NCI-H2171 (cell line): ENCODE measurements around the gene CRELD1.
"Not testable (repeated sequence)": the region's sequence is repeated elsewhere in the genome, so short reads cannot be mapped to it uniquely, and the experiment has no call there.

Source experiments
- DNase-seq: peaks from one replicate; lab custom pipeline; 2025; lab: John Stamatoyannopoulos, UW

The CRELD1 gene, protein sequence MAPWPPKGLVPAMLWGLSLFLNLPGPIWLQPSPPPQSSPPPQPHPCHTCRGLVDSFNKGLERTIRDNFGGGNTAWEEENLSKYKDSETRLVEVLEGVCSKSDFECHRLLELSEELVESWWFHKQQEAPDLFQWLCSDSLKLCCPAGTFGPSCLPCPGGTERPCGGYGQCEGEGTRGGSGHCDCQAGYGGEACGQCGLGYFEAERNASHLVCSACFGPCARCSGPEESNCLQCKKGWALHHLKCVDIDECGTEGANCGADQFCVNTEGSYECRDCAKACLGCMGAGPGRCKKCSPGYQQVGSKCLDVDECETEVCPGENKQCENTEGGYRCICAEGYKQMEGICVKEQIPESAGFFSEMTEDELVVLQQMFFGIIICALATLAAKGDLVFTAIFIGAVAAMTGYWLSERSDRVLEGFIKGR

DNA sequence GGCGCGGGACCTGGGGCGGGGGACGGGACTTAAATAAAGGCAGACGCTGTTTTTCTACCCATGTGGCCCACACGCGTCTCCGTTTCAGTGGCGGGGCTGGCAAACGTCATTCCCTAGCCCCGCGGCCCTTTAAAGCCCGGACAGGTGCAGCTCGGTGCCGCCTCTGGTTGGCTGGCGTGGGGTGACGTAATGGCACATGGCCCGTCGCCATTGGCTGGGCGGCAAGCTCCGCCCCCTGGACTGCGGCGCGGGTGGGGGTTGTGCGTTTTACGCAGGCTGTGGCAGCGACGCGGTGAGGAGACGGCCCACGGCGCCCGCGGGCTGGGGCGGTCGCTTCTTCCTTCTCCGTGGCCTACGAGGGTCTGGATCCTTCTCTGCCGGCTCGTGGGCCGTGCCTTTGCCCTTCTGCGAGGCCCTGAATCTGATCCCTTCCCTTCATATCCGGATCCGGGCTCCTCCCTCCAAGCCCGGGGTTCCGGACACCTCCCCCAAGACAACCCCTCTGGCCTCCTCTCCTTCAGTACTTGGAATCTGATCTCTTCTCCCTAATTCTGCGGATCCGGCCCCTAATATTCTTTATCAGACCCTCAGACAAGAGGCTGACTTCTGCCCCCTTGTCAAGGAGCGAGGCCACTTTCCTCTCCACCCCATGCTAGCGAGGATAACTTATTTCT is at the start of gene CRELD1:
Gene CRELD1, plus strand, starts transcription at position 274 of the 674 bp plus-strand sequence. CDS start 605 bp downstream, outside the sequence.
- DNase-seq = peak; percentile 75

DNA sequence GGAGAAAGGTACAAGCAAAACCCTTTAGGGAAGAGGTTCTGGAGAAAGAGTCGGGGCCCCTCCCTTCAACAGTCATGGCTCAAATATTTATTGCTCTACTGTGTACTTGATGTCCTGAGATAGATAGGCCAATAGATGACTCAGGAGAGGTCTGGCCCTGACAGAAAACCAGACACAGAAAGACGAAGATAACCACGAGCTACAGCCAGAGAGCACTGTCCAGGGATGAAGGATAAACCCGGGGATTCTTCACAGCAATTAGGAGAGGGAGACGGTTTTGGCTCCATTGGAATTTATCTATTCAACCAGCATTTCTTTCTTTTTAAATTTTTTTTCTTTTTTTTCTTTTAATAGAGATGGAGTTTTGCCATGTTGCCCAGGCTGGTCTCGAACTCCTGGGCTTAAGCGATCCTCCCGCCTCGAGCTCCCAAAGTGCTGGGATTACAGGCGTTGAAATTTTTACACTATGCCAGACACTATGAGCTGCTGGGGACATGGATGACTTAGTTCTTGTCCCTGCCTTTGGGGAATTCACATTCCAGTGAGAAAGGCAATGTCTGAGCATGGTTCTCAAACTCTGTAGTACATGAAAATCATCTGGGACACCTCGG is 49.0 kb upstream of the CRELD1 start:
- DNase-seq = no peak

DNA sequence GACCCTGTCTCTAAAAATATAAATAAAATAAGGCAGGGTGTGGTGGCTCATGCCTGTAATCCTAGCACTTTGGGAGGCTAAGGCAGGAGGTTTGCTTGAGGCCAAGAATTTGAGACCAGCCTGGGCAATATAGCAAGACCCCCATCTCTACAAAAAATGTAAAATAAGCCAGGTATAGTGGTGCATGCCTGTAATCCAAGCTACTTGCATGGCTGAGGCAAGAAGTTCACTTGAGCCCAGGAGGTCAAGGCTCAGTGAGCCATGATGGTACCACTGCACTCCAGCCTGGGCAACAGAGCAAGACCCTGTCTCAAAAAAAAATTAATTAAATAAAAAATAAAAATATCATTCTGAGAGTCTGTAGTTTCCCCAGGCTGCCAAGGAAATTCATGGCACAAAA is 47.3 kb upstream of the CRELD1 start:
- DNase-seq = no peak

DNA sequence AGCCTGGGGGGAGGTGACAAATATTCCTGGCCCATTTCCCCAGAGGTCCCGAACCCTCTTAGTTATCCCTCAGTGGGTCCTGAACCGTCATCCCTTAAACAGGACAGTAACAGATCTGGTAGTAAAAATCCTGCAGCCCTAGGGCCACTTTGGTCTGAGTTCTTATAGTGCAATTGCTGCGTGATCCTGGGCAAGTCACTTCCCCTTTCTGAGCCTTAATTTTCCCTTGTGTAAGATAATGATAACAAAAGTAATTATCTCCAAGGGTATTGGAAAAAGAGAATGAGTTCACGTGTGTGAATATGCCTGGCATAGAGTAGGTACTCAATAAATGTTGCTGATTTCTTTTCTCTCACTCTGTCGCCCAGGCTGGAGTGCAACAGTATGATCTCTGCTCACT is 46.2 kb upstream of the CRELD1 start:
- no peak for DNase-seq

DNA sequence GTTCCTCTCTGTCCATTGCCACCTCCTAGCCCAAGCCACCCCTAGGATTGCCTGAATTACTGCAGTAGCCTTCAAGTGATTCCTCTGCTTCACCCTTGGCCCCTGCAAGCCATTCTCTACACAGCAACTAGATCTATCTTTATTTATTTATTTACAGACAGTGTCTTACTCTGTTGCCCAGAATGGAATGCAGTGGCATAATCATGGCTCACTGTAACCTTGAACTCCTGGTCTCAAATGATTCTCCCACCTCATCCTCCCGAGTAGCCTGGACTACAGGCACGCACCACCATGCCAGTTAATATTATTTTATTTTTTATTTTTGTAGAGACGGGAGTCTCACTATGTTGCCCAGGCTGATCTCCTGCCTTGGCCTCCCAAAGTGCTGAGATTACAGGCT is 45.1 kb upstream of the CRELD1 start:
- no peak for DNase-seq

DNA sequence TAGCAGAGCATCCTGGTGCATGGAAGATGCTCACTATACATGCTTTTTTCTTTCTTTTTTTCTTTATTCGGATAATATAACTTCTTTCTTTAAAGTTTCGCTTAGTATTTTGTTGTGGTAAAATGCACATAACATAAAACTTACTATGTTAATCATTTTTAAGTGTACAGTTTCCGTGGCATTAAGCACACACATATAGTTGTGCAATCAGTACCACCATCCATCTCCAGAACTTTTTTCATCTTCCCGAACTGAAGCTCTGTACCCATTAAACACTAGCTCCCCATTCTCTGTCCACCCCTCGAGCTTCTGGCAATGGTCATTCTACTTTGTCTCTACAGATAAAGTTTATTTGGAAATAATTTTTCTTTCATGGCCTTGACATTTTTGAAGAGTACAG is 44.2 kb upstream of the CRELD1 start:
- no peak for DNase-seq

DNA sequence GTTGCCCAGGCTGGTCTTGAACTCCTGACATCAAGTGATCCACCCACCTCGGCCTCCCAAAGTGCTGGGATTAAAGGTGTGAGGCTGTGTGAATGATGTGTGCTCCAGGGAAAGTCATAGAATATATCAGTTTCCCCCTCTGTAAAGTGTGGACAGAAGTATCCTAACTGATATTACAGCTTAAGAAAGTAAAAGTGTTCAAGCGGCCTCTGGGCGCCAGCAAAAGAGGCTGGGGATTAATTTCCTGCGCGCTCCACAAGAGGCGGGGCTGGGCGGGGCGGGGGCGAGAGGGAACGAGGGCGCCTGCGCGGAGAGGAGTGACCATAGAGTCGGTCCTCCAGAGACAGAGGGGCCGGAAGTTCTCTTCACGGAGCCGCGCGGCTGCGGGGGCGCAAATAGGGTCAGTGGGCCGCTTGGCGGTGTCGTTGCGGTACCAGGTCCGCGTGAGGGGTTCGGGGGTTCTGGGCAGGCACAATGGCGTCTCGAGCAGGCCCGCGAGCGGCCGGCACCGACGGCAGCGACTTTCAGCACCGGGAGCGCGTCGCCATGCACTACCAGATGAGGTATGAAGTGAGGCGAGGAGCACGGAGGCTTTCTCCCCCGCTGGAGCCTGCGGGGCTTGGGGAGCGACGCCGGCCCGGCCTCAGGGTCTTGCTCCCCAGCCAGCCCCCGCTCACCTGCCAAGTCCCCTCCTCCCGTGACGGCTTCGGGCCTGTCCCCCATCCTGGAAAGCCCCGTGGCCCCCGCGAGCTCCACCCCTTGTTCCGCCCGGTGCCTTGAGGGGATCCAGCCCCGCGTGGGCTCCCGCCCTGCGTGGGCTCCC is 43.2 kb upstream of the CRELD1 start, which contains the start of gene JAGN1:
Gene JAGN1, plus strand, starts transcription at position 362 of the 823 bp plus-strand sequence. Its CDS starts 113 bp downstream, at position 475.
- peak; percentile 60 for DNase-seq

DNA sequence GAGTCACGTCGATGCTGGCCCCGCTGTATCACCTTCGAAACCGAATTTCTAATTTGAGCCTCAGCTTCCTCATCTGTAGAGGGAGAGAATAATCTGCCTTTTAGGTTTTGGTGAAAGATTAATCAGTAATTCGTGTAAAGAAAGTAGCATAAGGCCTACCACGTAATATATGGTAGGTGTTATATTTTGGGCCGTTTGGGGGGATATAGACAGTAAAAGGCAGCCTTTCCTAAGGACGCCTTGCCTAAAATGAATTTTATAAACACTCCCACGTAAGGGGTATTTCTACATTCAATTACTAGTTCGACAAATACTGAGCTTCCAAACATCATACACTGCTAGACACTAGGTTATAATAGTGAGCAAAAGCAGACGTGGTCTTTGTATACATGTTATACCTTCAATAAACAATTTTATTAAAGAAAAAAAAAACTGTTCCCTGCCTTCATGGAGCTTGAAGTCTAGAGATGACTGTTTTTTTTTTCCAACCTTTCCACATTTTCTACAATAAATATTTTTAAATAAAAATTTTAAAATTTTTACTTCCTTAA is 42.5 kb upstream of the CRELD1 start:
- DNase-seq = no peak

DNA sequence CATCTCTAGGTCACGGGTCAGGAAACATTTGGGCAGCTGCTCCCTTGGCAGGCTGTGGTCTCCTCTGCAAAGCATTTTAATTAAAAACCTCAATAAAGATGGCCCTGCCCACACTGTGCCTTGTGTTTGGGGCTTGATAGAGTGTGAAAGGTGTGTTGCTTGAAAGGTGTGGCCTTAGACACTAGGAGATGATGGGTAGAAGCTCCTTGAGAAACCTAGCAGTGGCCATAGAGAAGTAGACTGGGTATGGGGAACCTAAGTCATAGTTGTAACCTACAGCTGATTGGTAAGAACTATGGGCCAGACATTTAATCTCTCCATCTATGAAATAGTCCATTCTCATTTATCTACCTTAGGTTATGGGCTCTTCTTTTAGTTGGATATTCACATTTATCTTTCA is 39.9 kb upstream of the CRELD1 start:
- no peak for DNase-seq

DNA sequence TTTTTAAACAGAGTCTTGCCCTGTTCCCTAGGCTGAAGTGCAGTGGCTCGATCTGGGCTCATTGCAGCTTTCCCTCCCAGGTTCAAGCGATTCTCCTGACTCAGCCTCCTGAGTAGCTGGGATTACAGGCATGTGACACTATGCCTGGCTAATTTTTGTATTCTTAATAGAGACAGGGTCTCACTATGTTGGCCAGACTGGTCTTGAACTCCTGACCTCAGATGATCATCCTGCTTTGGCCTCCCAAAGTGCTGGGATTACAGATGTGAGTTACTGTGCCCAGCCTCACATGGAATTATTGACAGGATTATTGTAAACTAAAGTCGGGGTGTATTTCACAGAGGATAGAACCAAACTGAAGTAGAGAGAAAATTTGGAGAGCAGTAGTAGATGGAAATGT is 37.9 kb upstream of the CRELD1 start:
- DNase-seq = not testable (repeated sequence)

DNA sequence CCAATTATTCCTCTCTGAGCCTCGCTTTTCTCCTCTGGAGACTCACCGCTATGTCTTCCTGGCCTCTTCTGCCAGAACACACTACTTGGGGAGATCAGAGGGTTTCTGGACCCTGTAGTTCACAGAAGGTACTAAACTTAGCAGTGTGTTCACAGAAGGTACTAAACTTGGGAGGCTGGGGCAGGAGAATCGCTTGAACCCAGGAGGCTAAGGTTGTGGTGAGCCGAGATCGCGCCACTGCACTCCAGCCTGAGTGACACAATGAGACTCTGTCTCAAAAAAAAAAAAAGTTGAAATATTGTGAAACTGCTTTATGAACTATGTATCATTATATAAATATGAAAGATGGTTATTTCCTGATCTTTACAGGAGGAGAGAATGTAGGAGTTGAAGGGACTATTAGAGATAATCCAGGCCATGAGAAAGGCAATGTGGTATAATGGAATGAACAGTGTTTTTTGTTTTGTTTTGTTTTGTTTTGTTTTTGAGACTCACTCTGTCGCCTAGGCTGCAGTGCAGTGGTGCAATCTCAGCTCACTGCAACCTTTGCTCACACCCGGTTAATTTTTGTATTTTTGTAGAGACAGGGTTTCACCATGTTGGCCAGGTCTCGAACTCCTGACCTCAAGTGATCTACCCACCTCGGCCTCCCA is 36.8 kb upstream of the CRELD1 start:
- not testable (repeated sequence) for DNase-seq

DNA sequence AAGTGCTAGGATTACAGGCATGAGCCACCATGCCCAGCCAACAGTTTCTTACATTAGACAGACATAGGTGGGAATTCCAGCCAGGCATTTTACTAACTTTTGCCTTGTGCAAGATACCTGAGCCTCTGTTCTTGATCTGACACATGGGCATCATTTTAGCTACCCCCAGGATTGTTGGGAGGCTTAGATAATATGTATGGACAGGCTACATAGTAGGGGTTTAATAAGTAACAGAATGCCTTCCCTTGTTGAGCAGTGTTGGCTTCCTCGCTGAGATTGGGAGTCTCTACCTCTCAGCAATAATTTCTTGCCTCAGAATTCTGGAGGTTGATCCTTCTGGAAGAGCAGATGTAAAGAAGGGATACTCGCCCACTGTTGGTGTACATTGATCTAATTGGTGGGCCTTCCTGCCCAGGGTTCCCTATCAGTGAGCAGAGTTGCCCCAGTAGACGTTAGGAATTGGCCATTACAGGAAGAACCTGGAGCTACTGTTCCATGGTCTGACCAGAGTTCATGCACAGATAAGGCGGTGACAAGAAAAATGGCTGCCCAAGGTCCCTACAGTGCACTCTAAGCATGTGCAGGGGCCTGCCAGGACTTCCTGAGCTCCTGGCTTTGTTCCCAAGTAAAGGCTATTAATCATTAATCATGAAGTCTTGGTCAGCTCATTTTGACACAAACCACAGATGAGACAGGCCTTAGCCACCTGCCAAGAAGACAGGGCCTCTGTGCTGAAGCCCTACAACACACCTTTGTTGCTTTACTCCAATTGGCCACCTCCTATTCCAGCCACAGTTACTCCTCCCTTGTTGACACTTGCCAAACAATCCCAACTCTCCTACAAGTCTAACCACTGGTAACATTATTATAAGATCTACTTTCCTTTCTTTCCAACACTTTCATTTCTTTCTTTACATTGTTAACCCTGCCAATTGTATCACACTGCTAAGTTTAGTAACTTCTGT is 35.9 kb upstream of the CRELD1 start:
- no peak for DNase-seq

DNA sequence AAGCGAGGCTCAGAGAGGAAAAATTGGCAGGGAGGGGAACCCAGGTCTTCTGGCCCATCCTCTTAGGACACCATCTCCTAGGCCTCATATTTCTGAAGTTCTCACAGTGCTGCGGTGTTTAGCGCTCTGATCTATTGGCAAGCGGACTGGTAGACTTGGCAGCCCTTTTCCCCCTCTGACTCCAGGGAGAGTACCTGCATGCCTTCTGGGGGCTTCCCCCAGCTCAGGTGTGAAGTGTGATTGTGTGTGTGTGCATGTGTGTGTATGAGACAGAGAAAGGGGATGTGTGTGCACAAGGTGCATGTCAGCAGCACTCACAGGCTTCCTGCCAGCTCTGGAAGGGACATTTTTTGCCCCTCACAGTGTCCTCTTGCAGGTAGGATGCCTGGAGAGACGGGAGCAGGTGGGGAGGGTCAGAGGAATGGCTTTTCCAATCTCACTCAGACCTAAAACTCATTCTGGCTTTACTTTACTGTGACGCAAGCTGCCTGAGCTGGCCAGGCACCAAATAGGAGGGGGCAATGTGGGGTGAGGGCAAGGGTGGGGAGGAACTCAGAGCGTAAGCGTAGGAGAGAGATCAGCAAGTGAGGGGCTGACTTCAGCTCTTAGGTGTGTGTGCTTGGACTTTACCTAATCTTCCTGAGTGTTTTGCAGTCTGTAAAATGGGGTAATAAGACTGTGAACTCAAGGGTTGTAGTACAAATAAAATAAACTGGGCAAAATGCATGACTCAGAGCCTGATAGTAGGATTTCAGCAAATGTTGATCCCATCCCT is 35.0 kb upstream of the CRELD1 start:
- no peak for DNase-seq

DNA sequence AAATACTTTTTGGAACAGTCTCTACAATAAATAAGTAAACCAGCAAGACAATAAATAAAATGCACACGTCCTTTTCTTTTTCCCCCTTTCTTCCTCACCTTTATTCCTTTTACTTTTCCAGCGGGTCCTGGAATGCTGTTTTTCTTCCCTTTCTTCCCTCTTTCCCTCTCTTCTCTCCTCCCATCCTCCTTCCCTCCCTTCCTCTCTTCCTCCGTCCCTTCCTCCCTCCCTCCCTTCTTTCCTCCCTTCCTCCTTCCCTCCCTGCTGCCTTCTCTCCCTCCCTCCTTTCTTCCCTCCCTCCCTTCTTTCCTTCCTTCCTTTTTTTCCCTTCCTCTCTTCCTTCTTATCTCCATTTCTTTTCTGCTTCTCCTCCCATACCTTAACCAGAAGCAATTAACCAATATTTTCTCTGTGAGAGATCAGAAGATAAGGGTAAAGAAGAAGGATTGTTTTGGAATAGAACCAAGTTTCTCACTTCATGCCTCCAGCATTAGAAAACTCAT is 34.3 kb upstream of the CRELD1 start:
- no peak for DNase-seq

DNA sequence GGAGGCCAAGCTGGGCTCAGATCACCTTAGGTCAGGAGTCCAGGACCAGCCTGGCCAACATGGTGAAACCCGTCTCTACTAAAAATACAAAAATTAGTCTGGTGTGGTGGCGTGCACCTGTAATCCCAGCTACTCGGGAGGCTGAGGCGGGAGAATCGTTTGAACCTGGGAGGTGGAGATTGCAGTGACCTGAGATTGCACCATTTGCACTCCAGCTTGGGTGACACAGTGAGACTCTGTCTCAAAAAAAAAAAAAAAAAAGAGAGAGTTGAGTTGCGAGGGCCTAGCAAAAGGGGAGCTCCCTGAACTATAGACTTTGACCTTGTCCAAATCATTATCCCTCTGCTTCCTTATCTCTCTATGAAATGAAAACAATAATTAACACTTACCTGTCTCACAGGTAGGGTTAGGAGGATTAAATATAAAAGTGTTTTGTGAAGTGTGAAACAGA is 32.6 kb upstream of the CRELD1 start:
- not testable (repeated sequence) for DNase-seq

DNA sequence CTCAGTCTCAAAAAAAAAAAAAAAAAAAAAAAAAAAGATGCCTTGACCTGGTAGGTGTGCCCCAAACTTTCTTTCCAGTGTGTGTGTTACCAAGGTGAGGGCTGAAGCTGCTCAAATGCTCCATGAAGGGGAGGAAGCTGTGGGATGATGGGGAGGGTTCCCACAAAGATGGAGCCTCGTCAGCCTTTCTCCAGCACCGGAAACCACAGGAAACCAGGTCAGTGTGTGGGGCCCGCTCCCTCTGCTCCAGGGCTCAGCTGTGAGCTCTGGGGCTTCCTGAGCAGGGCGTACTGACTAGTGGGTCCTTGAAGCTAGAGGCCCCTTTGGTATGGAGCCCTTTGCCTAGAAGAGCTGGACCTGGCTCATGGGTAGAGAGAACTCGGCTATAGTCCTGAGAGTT is 31.7 kb upstream of the CRELD1 start:
- DNase-seq = no peak

DNA sequence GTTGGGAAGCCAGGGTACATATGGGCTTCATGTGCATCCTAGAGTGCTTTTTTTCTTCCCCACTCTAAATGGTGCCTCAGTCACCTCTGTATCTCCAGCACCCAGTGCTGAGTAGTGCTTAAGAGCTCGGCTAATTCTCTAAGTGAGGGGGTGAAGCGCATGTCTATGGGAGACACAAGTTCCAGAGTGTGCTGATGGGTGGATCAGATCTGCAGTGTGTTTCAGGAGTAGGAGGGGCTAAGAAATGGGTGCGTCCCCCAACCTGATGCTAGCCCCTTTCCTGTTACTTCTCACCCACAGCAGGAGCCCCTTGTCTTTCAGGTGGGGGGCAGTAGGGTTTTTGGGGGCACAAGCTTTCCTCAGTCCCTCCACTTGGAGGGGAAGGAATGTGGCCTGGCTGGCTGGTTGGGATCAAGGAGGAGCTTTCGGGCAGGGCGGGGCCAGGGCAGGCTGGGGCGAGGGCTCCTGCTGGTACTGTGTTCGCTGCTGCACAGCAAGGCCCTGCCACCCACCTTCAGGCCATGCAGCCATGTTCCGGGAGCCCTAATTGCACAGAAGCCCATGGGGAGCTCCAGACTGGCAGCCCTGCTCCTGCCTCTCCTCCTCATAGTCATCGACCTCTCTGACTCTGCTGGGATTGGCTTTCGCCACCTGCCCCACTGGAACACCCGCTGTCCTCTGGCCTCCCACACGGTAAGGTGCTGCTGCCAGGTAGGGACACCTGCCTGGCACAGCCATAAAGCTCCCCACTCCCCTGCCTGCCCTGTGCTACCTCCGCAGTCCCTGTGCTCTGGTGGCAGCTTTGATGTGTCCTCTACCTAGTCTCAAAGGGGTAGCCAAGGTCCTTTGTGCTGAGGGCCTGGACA is 31.0 kb upstream of the CRELD1 start, which contains the start of gene IL17RE:
Gene IL17RE, plus strand, starts transcription at position 477 of the 866 bp plus-strand sequence. Its CDS starts 85 bp downstream, at position 562.
- DNase-seq = no peak

DNA sequence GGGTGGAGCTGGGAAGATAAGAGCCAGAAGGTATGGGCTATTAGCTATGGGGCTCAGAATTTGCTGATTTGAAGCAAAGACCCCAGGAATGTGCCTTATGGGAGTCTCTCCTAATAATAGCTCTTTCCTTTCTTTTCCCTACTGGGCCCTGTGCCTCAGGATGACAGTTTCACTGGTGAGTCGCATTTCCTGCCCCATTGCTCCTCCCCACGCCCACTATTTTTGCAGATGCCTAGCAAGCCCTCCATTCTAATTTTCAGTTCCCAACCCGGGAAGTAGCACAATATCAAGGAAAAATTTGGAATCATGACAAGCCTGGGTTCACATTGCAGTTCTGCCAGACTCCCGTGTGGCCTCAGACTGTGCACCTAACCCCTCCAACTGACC is 30.4 kb upstream of the CRELD1 start:
- DNase-seq = no peak
